ENCODE measurements around the gene GRIK4. TPM values are rescaled to one million over a fixed set of nuclear protein-coding genes. Genes with fewer than 3 reads are reported as not detected.

Gene GRIK4
- total RNA-seq, 3 donors from 2014 or later = 0.36 to 0.51 TPM; not detected in 1

DNA sequence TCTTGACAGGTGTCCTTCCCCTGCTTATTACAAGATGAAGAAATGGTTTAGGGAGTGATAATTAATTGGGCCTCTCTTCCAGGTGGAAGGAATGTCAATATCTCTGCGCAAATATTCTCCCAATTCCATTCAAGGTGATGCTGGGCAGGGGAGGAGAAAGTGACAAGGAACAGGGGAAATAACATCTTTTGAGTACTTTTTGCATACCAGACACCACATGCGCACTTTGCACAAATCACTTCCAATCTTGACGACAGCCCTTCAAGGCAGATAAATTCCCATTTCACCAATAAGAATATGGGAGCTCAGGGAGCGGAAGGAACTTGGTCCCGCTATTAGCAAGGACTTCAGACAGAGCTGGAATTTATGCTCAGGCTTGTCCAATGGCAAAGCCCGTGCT lies 367.2 kb downstream of the GRIK4 start:
- Histone ChIP-seq H3K4me3 (no peak overlapping the region), H3K4me1 (ENCODE audit: low read depth) (no peaks in the 10 kb centered on the region)
- no peak for ATAC-seq

GRCh38 chr11:120880498-120881175 lies 369.1 kb downstream of the GRIK4 start:
- no peak for DNase-seq
- intact Hi-C loops (cut with DNase I, micrococcal nuclease) = no loop called here
- Histone ChIP-seq H3K36me3 (ENCODE audit: low read depth) (no peaks in the 10 kb centered on the region), H3K4me1 (ENCODE audit: low read depth) (no peaks in the 10 kb centered on the region), H3K4me3 (no peak overlapping the region), H3K9me3 (no peaks in the 10 kb centered on the region)
- ATAC-seq = no peak
- no peak for TF ChIP-seq CTCF (IDR thresholded peaks at IDR 0.05)

More for the DNA sequence above, 367.2 kb downstream of the GRIK4 start:
- no peaks in the 10 kb centered on the region for H3K9me3 ChIP-seq
- intact Hi-C loops (cut with DNase I, micrococcal nuclease) = no loop called here
- no peak for TF ChIP-seq CTCF (IDR thresholded peaks at IDR 0.05)
- no peaks in the 10 kb centered on the region for H3K36me3 ChIP-seq (ENCODE audit: low read depth)
- no peak for DNase-seq

GRCh38 chr11:120881596-120881995 lies 370.0 kb downstream of the GRIK4 start:
- no peak for TF ChIP-seq CTCF (IDR thresholded peaks at IDR 0.05)
- H3K9me3 ChIP-seq = no peaks in the 10 kb centered on the region
- DNase-seq (no peak), ATAC-seq (no peak)
- intact Hi-C loops (cut with DNase I, micrococcal nuclease) = no loop called here
- no peaks in the 10 kb centered on the region for H3K36me3 ChIP-seq (ENCODE audit: low read depth)
- no peaks in the 10 kb centered on the region for H3K4me1 ChIP-seq (ENCODE audit: low read depth)
- H3K4me3 ChIP-seq = no peak overlapping the region

GRCh38 chr11:120882175-120882574 lies 370.6 kb downstream of the GRIK4 start:
- no peaks in the 10 kb centered on the region for H3K36me3 ChIP-seq (ENCODE audit: low read depth)
- no peaks in the 10 kb centered on the region for H3K9me3 ChIP-seq
- ATAC-seq (no peak), DNase-seq (no peak)
- no peak overlapping the region for H3K4me3 ChIP-seq
- intact Hi-C loops (cut with DNase I, micrococcal nuclease) = no loop called here
- no peaks in the 10 kb centered on the region for H3K4me1 ChIP-seq (ENCODE audit: low read depth)
- TF ChIP-seq CTCF (IDR thresholded peaks at IDR 0.05) = no peak

GRCh38 chr11:120883404-120884080 lies 372.0 kb downstream of the GRIK4 start:
- intact Hi-C loops (cut with DNase I, micrococcal nuclease) = no loop called here
- no peak for ATAC-seq

More at GRCh38 chr11:120883404-120884080, 372.0 kb downstream of the GRIK4 start:
- no peak for TF ChIP-seq CTCF (IDR thresholded peaks at IDR 0.05)
- no peaks in the 10 kb centered on the region for H3K9me3 ChIP-seq
- no peak for DNase-seq
- H3K4me3 ChIP-seq = no peak overlapping the region
- H3K4me1 ChIP-seq (ENCODE audit: low read depth) = no peaks in the 10 kb centered on the region
- H3K36me3 ChIP-seq (ENCODE audit: low read depth) = no peaks in the 10 kb centered on the region

Measured in mucosa of descending colon (tissue), 3 donors.